Caco-2 (cell line): ENCODE data around the gene ASB10. TPM values are rescaled to one million over a fixed set of nuclear protein-coding genes. Genes with fewer than 3 reads are reported as not detected.

Source experiments
- BruUV-seq: library from RNA; stranded (reverse); fragments of 400-500 nt; replicated peaks from 2 replicates; lab custom pipeline; 2021; lab: Mats Ljungman, UMichigan
- CTCF ChIA-PET: fragments of 300-600 bp; sonication (Branson Sonifier 250); formaldehyde crosslinking; loops from one replicate; lab custom pipeline; 2022; ENCODE audit warnings: antibody characterized with exemption; lab: Charles Lee
- POLR2A ChIA-PET: fragments of 300-600 bp; sonication (Branson Sonifier 250); formaldehyde crosslinking; loops from one replicate; lab custom pipeline; 2022; ENCODE audit warnings: antibody characterized with exemption; lab: Charles Lee
- DNase-seq, 2 experiments: peaks; one replicate each; pipeline versions ENCODE4 v3.0.0 to v3.0.0-alpha.2; 2020 to 2022
- H3K27me3 ChIP-seq: replicated peaks from 2 replicates; pipeline ENCODE4 v1.6.0; 2011; ENCODE audit warnings: low read length; ENCODE audit not compliant: control insufficient read depth, insufficient read depth
- H3K36me3 ChIP-seq: 2 replicates; pipeline ENCODE4 v1.5.1; 2011; ENCODE audit warnings: low read length; ENCODE audit not compliant: control insufficient read depth, insufficient read depth
- H3K4me1 ChIP-seq: fragments of 250-450 bp; sonication (Bioruptor Pico); 2 replicates; pipeline ENCODE4 v1.5.1; 2020; ENCODE audit warnings: mild to moderate bottlenecking
- H3K4me3 ChIP-seq: 2 replicates; pipeline ENCODE4 v1.5.1; 2011; ENCODE audit warnings: low read depth, mild to moderate bottlenecking, control low read depth, low read length
- H3K9me3 ChIP-seq: fragments of 250-450 bp; sonication (Bioruptor Pico); 2 replicates; pipeline ENCODE4 v1.5.1; 2020; ENCODE audit warnings: mild to moderate bottlenecking, moderate library complexity
- H3K27ac Mint-ChIP-seq: one replicate; pipeline ENCODE4 v1.8.0; 2022; ENCODE audit warnings: mixed read lengths; ENCODE audit not compliant: unreplicated experiment
- H3K27me3 Mint-ChIP-seq: one replicate; pipeline ENCODE4 v1.8.0; 2022; ENCODE audit warnings: mixed read lengths; ENCODE audit not compliant: insufficient read depth, unreplicated experiment
- H3K36me3 Mint-ChIP-seq: one replicate; pipeline ENCODE4 v1.8.0; 2022; ENCODE audit warnings: mild to moderate bottlenecking, mixed read lengths; ENCODE audit not compliant: insufficient read depth, unreplicated experiment
- H3K4me1 Mint-ChIP-seq: one replicate; pipeline ENCODE4 v1.8.0; 2022; ENCODE audit warnings: low read depth, mixed read lengths; ENCODE audit not compliant: unreplicated experiment
- H3K4me3 Mint-ChIP-seq: one replicate; pipeline ENCODE4 v1.8.0; 2022; ENCODE audit warnings: mild to moderate bottlenecking, moderate library complexity, mixed read lengths; ENCODE audit not compliant: unreplicated experiment
- H3K9me3 Mint-ChIP-seq: one replicate; pipeline ENCODE4 v1.8.0; 2022; ENCODE audit warnings: mixed read lengths; ENCODE audit not compliant: unreplicated experiment
- intact Hi-C: fragments of 100-400 bp; cut with micrococcal nuclease; formaldehyde crosslinking; loops from one replicate; pipeline ENCODE4 v1.10.0; 2022; ENCODE audit not compliant: unreplicated experiment
- total RNA-seq: library from RNA; stranded (reverse); gene quantifications from 2 replicates; pipeline ENCODE4 v1.2.3, GENCODE V29; 2022
- TF ChIP-seq, protein P1 (sequence below), 2 experiments: fragments of 200-600 bp in 1 of 2; IDR thresholded peaks; 1 replicate in 1 of 2; 2 replicates in 1 of 2; pipeline versions ENCODE4 v1.5.1 to v1.8.0; 2011 to 2022; ENCODE audit warnings: antibody characterized with exemption in 1 of 2, control low read depth in 1 of 2, inconsistent platforms in 1 of 2, low read depth in 1 of 2, low read length in 1 of 2, mild to moderate bottlenecking in 1 of 2, moderate library complexity in 1 of 2; ENCODE audit not compliant: insufficient read depth in 1 of 2, severe bottlenecking in 1 of 2, unreplicated experiment in 1 of 2

Gene ASB10
- total RNA-seq, 1 experiment from 2014 or later: not detected

DNA sequence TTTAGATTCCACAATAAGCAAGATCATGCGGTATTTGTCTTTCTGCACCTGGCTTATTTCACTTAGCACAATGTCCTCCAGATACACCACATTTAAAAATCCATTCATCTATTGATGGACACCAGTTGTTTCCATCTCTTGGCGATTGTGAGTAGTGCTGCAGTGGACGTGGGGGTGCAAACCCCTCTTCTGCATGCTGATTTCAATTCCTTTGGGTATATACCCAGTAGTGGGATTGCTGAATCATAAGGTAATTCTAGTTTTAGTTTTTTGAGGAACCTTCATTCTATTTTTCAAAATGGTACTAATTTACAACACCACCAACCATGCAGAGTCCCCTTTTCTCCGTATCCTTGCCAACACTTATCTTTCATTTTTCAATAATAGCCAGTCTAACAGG, 2.0 kb upstream of the ASB10 start:
- H3K4me1 ChIP-seq: no peaks in the 10 kb centered on the region
- no peaks in the 10 kb centered on the region for H3K36me3 Mint-ChIP-seq
- TF ChIP-seq, protein P1, sequence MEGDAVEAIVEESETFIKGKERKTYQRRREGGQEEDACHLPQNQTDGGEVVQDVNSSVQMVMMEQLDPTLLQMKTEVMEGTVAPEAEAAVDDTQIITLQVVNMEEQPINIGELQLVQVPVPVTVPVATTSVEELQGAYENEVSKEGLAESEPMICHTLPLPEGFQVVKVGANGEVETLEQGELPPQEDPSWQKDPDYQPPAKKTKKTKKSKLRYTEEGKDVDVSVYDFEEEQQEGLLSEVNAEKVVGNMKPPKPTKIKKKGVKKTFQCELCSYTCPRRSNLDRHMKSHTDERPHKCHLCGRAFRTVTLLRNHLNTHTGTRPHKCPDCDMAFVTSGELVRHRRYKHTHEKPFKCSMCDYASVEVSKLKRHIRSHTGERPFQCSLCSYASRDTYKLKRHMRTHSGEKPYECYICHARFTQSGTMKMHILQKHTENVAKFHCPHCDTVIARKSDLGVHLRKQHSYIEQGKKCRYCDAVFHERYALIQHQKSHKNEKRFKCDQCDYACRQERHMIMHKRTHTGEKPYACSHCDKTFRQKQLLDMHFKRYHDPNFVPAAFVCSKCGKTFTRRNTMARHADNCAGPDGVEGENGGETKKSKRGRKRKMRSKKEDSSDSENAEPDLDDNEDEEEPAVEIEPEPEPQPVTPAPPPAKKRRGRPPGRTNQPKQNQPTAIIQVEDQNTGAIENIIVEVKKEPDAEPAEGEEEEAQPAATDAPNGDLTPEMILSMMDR (IDR thresholded peaks at IDR 0.05; ENCODE audit: insufficient read depth in 1 of 2, low read depth in 1 of 2, low read length in 1 of 2, severe bottlenecking in 1 of 2, unreplicated experiment in 1 of 2): no peak
- peaks cover 1% of the 10 kb centered on the region; the same call in 1 of the 2 replicates for H3K27me3 ChIP-seq
- H3K27ac Mint-ChIP-seq: no peak overlapping the region
- H3K27me3 Mint-ChIP-seq: peaks cover 12% of the 10 kb centered on the region
- no peaks in the 10 kb centered on the region for H3K4me1 Mint-ChIP-seq
- no peaks in the 10 kb centered on the region for H3K9me3 ChIP-seq
- ChIA-PET CTCF (no interaction called here), POLR2A (no interaction called here)
- BruUV-seq: no TSS peak
- H3K36me3 ChIP-seq: no peaks in the 10 kb centered on the region
- no peak overlapping the region for H3K4me3 Mint-ChIP-seq
- H3K9me3 Mint-ChIP-seq: no peaks in the 10 kb centered on the region
- DNase-seq: no peak
- H3K4me3 ChIP-seq: no peak overlapping the region
- intact Hi-C loops: no loop called here

DNA sequence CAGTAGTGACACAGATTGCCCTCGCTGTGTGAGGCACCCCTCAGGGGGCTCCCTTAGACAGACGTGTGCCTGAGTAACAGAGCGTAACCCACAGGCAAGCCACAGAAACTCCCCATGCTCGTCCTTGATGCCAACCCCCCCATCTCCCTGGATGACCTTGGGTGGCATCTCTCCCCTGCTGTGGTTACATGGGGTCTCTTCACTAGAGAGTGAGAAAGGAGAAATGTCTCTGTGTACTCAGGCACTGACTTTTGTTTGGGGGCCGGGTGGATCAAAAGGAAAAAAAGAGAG, 1.1 kb upstream of the ASB10 start:
- TF ChIP-seq, protein P1 (IDR thresholded peaks at IDR 0.05; ENCODE audit: insufficient read depth in 1 of 2, low read depth in 1 of 2, low read length in 1 of 2, severe bottlenecking in 1 of 2, unreplicated experiment in 1 of 2): no peak
- ChIA-PET CTCF (no interaction called here), POLR2A (no interaction called here)
- intact Hi-C loops: no loop called here
- no TSS peak for BruUV-seq
- Histone ChIP-seq H3K36me3 (no peaks in the 10 kb centered on the region), H3K9me3 (no peaks in the 10 kb centered on the region), H3K27me3 (no peaks in the 10 kb centered on the region; the same call in 1 of the 2 replicates), H3K4me3 (no peak overlapping the region), H3K4me1 (no peaks in the 10 kb centered on the region)
- no peak overlapping the region for H3K27ac Mint-ChIP-seq
- no peak for DNase-seq
- no peaks in the 10 kb centered on the region for H3K36me3 Mint-ChIP-seq
- H3K27me3 Mint-ChIP-seq: peaks cover 12% of the 10 kb centered on the region
- no peaks in the 10 kb centered on the region for H3K4me1 Mint-ChIP-seq
- no peak overlapping the region for H3K4me3 Mint-ChIP-seq
- H3K9me3 Mint-ChIP-seq: no peaks in the 10 kb centered on the region

- no peak overlapping the region for H3K4me3 Mint-ChIP-seq
- Histone ChIP-seq H3K36me3 (no peaks in the 10 kb centered on the region), H3K4me1 (no peaks in the 10 kb centered on the region), H3K27me3 (no peaks in the 10 kb centered on the region; the same call in 1 of the 2 replicates), H3K9me3 (no peaks in the 10 kb centered on the region), H3K4me3 (no peak overlapping the region)
- no peak for DNase-seq
- no peaks in the 10 kb centered on the region for H3K9me3 Mint-ChIP-seq
- POLR2A ChIA-PET: no interaction called here
- H3K4me1 Mint-ChIP-seq: no peaks in the 10 kb centered on the region
- CTCF ChIA-PET: no interaction called here
- TF ChIP-seq, protein P1 (IDR thresholded peaks at IDR 0.05; ENCODE audit: insufficient read depth in 1 of 2, low read depth in 1 of 2, low read length in 1 of 2, severe bottlenecking in 1 of 2, unreplicated experiment in 1 of 2): no peak
- intact Hi-C loops: no loop called here
- H3K27me3 Mint-ChIP-seq: peaks cover 12% of the 10 kb centered on the region
- H3K27ac Mint-ChIP-seq: no peak overlapping the region
- no TSS peak for BruUV-seq
- no peaks in the 10 kb centered on the region for H3K36me3 Mint-ChIP-seq
Measured at GRCh38 chr7:151187409-151188251, 580 bp upstream of the ASB10 start.
